ENCODE results near the gene SLC4A7.

DNA sequence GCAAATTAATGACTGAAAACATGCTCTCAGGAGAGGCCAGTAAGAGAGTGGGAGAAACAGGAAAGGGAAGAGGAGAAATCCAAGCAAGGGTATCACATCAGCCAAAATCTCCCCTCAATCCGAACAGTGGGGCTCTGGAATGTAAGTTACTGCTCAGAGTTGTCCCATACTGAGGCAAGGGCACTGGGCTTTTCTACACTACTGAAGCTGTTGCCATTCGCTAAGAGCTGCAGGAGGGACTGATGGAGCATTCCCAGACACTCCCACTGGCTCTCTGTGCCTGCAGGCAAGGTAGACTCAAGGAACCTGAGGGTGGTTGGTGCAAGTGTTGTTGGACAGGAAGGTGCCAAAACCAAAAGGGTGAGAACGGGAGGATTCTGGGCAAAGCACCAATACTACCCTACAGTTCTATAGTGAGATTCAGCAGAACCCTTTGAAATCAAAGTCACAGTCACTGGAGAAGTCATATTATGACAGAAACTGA, 161.1 kb downstream of the SLC4A7 start:
- TF ChIP-seq, protein P1, sequence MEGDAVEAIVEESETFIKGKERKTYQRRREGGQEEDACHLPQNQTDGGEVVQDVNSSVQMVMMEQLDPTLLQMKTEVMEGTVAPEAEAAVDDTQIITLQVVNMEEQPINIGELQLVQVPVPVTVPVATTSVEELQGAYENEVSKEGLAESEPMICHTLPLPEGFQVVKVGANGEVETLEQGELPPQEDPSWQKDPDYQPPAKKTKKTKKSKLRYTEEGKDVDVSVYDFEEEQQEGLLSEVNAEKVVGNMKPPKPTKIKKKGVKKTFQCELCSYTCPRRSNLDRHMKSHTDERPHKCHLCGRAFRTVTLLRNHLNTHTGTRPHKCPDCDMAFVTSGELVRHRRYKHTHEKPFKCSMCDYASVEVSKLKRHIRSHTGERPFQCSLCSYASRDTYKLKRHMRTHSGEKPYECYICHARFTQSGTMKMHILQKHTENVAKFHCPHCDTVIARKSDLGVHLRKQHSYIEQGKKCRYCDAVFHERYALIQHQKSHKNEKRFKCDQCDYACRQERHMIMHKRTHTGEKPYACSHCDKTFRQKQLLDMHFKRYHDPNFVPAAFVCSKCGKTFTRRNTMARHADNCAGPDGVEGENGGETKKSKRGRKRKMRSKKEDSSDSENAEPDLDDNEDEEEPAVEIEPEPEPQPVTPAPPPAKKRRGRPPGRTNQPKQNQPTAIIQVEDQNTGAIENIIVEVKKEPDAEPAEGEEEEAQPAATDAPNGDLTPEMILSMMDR (IDR thresholded peaks at IDR 0.05; ENCODE audit: extremely low read depth in 1 of 2, insufficient read depth in 1 of 2, low read depth in 1 of 2, low read length in 2 of 2), result no peak
- TF ChIP-seq POLR2A (IDR thresholded peaks at IDR 0.05; ENCODE audit: low read depth, low read length) (no peak), POLR2AphosphoS5 (IDR thresholded peaks at IDR 0.05; ENCODE audit: insufficient read depth, low read depth, low read length) (no peak), EZH2 (IDR thresholded peaks at IDR 0.05; ENCODE audit: borderline replicate concordance, low read depth, low read length, severe bottlenecking) (no peak)
- TF ChIP-seq, protein P2, sequence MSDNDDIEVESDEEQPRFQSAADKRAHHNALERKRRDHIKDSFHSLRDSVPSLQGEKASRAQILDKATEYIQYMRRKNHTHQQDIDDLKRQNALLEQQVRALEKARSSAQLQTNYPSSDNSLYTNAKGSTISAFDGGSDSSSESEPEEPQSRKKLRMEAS (IDR thresholded peaks at IDR 0.05; ENCODE audit: insufficient read depth, insufficient read length), result no peak

Data from endothelial cell of umbilical vein (primary cell).